B cell (primary cell): Measurements from ENCODE around the gene TEDC2. TPM values are rescaled to one million over a fixed set of nuclear protein-coding genes. Genes with fewer than 3 reads are reported as not detected.

ENCODE experiments used
- ATAC-seq: fragments of 200-7000 bp; cut with Tn5 transposase; one replicate; pipeline ENCODE4 v1.10.0; 2021; ENCODE audit warnings: low read depth, mild to moderate bottlenecking, moderate number of reproducible peaks, moderate library complexity
- CTCF ChIA-PET: fragments of 350-600 bp; sonication (Branson Sonifier 250); formaldehyde crosslinking; loops from one replicate; lab custom pipeline; 2021; ENCODE audit warnings: antibody characterized with exemption, inconsistent platforms; lab: Charles Lee
- POLR2A ChIA-PET: fragments of 350-600 bp; sonication (Branson Sonifier 250); formaldehyde crosslinking; loops from one replicate; lab custom pipeline; 2021; ENCODE audit warnings: antibody characterized with exemption; lab: Charles Lee
- DNase-seq: peaks from one replicate; pipeline ENCODE4 v3.0.0; 2013
- H2AFZ ChIP-seq: 2 replicates; pipeline ENCODE4 v1.6.1; 2012; ENCODE audit warnings: mild to moderate bottlenecking, low read depth, low read length; ENCODE audit not compliant: insufficient read depth, poor library complexity, severe bottlenecking
- H3K27ac ChIP-seq, 2 donors: 1 replicate in 1 of 2; 2 replicates in 1 of 2; pipeline ENCODE4 v1.5.1; 2012 to 2013; ENCODE audit warnings: low read length in 2 of 2, mild to moderate bottlenecking in 2 of 2, moderate library complexity in 1 of 2
- H3K27me3 ChIP-seq, 4 experiments: fragments of 200-600 bp in 1 of 4; sonication (generic) in 1 of 4; replicated peaks in 1 of 4; 1 replicate in 2 of 4; 2 replicates in 2 of 4; pipeline versions ENCODE4 v1.6.1 to v1.7.0; 2013 to 2016; ENCODE audit warnings: low read length in 3 of 4, mild to moderate bottlenecking in 2 of 4, mixed read lengths in 1 of 4, moderate library complexity in 1 of 4; ENCODE audit not compliant: insufficient read depth in 4 of 4, control insufficient read depth in 3 of 4; ENCODE audit errors: control extremely low read depth in 1 of 4
- H3K36me3 ChIP-seq, 2 experiments: replicated peaks in 1 of 2; 1 replicate in 1 of 2; 2 replicates in 1 of 2; pipeline versions ENCODE4 v1.6.1 to v1.7.1; 2013; ENCODE audit warnings: low read length in 1 of 2; ENCODE audit not compliant: insufficient read depth in 2 of 2, control insufficient read depth in 1 of 2; ENCODE audit errors: control extremely low read depth in 1 of 2, extremely low read depth in 1 of 2
- H3K4me1 ChIP-seq, 2 donors: fragments of 200-600 bp in 1 of 2; sonication (generic) in 1 of 2; 1 replicate in 1 of 2; 2 replicates in 1 of 2; pipeline versions ENCODE4 v1.5.1 to v1.6.1; 2013 to 2017; ENCODE audit warnings: low read length in 2 of 2; ENCODE audit not compliant: control insufficient read depth in 2 of 2, insufficient read depth in 2 of 2
- H3K4me2 ChIP-seq: replicated peaks from 2 replicates; pipeline ENCODE3; 2012; ENCODE audit warnings: mild to moderate bottlenecking, low read depth, low read length; ENCODE audit not compliant: poor library complexity, severe bottlenecking
- H3K4me3 ChIP-seq, 5 experiments: fragments of 200-600 bp in 1 of 5; sonication (generic) in 1 of 5; 1 replicate in 3 of 5; 2 replicates in 2 of 5; pipeline versions ENCODE4 v1.5.1 to v1.7.0; 2011 to 2016; ENCODE audit warnings: low read length in 4 of 5, mild to moderate bottlenecking in 4 of 5, low read depth in 2 of 5, control low read depth in 1 of 5, moderate library complexity in 1 of 5; ENCODE audit not compliant: insufficient read depth in 1 of 5; ENCODE audit errors: control extremely low read depth in 1 of 5, extremely low read depth in 1 of 5
- H3K79me2 ChIP-seq: fragments of 200-600 bp; sonication (generic); one replicate; pipeline ENCODE4 v1.6.0; 2016; ENCODE audit warnings: low read length; ENCODE audit not compliant: control insufficient read depth, insufficient read depth
- H3K9ac ChIP-seq: fragments of 200-600 bp; sonication (generic); 2 replicates; pipeline ENCODE4 v1.6.1; 2017; ENCODE audit warnings: mild to moderate bottlenecking, low read length, moderate library complexity
- H3K9me3 ChIP-seq, 3 donors: one replicate each; pipeline versions ENCODE4 v1.6.1 to v1.7.1; 2013; ENCODE audit warnings: low read length in 2 of 3; ENCODE audit not compliant: control insufficient read depth in 2 of 3, insufficient read depth in 1 of 3; ENCODE audit errors: control extremely low read depth in 1 of 3
- H4K20me1 ChIP-seq: 2 replicates; pipeline ENCODE4 v1.6.0; 2012; ENCODE audit warnings: mild to moderate bottlenecking, low read length; ENCODE audit not compliant: insufficient read depth, control insufficient read depth, poor library complexity, severe bottlenecking
- H3K27ac Mint-ChIP-seq: one replicate; pipeline ENCODE4 v1.8.0; 2021; ENCODE audit warnings: mixed read lengths
- H3K27me3 Mint-ChIP-seq: one replicate; pipeline ENCODE4 v1.8.0; 2021; ENCODE audit warnings: mixed read lengths
- H3K4me1 Mint-ChIP-seq: one replicate; pipeline ENCODE4 v1.8.0; 2021; ENCODE audit warnings: mixed read lengths
- H3K4me3 Mint-ChIP-seq: one replicate; pipeline ENCODE4 v1.8.0; 2021; ENCODE audit warnings: mixed read lengths
- H3K9me3 Mint-ChIP-seq: one replicate; pipeline ENCODE4 v1.8.0; 2022; ENCODE audit warnings: mixed read lengths; ENCODE audit not compliant: insufficient read depth
- EZH2 ChIP-seq: IDR thresholded peaks from 2 replicates; pipeline ENCODE4 v1.6.1; 2012; ENCODE audit warnings: borderline replicate concordance, low read depth, mild to moderate bottlenecking, moderate library complexity, low read length; ENCODE audit not compliant: insufficient read depth, poor library complexity, severe bottlenecking
- WGBS: methylation state at CpG from one replicate; pipeline ENCODE4 v1.1.5; 2013; ENCODE audit warnings: missing lambda C conversion rate; ENCODE audit not compliant: insufficient coverage; 5-methylcytosine and 5-hydroxymethylcytosine counted together
- intact Hi-C: fragments of 100-400 bp; cut with micrococcal nuclease; formaldehyde crosslinking; loops from one replicate; pipeline ENCODE4 v1.10.0; 2022
- polyA plus RNA-seq: library from polyadenylated mRNA; depleted of rRNA; stranded (reverse); fragments of >200 nt; gene quantifications from 2 replicates; pipeline ENCODE4 v1.2.3, GENCODE V29; 2012
- total RNA-seq, 2 donors: library from RNA; stranded (reverse); fragments of 120-200 nt in 1 of 2; gene quantifications; 1 replicate in 1 of 2; 2 replicates in 1 of 2; pipeline versions ENCODE4 v1.2.3 to v1.2.4, GENCODE V29; 2013 to 2022
- TF ChIP-seq, protein P1 (sequence below): fragments of 200-600 bp; IDR thresholded peaks from one replicate; pipeline ENCODE4 v1.8.0; 2022; ENCODE audit warnings: antibody characterized with exemption, mild to moderate bottlenecking

Gene TEDC2
- total and polyA plus RNA-seq, 2 donors (not counting 1 experiment from before 2014, with no cell fraction given), result 1.1 to 2.9 TPM

DNA sequence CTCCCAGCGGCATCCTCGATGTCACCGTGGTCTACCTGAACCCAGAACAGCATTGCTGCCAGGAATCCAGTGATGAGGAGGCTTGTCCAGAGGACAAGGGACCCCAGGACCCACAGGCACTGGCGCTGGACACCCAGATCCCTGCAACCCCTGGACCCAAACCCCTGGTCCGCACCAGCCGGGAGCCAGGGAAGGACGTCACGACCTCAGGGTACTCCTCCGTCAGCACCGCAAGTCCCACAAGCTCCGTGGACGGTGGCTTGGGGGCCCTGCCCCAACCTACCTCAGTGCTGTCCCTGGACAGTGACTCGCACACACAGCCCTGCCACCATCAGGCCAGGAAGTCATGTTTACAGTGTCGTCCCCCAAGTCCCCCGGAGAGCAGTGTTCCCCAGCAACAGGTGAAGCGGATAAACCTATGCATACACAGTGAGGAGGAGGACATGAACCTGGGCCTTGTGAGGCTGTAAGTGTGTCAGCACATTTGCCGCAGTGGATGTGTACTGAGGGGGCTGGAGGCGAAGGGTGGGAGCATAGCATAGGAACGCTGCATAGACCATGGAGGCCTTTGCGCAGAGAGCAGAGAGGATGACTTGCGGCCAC lies 3.3 kb upstream of the TEDC2 start:
- WGBS, result 97% methylated on average over 21 of the region's 21 CpGs
- no peak overlapping the region for H3K27ac ChIP-seq
- peaks cover 0 to 12% of the 10 kb centered on the region in 2 experiments for H3K36me3 ChIP-seq
- peak overlapping the region; percentile 61 for H3K27ac Mint-ChIP-seq
- peaks cover 0 to 2% (median 0%) of the 10 kb centered on the region in 3 donors for H3K9me3 ChIP-seq
- no peak overlapping the region for H3K4me2 ChIP-seq
- ATAC-seq, result no peak
- CTCF ChIA-PET, result no interaction called here
- no peak overlapping the region for H3K9ac ChIP-seq
- peaks cover 6% of the 10 kb centered on the region for H3K4me1 Mint-ChIP-seq
- no peaks in the 10 kb centered on the region for H3K27me3 Mint-ChIP-seq
- POLR2A ChIA-PET, result no interaction called here
- no peak overlapping the region for H3K4me3 ChIP-seq
- H4K20me1 ChIP-seq, result no peaks in the 10 kb centered on the region
- no peak for DNase-seq
- H3K4me3 Mint-ChIP-seq, result no peak overlapping the region
- H2AFZ ChIP-seq, result no peak overlapping the region
- peaks cover 10 to 16% of the 10 kb centered on the region in 2 donors for H3K4me1 ChIP-seq
- intact Hi-C loops, result no loop called here
- no peak for TF ChIP-seq EZH2
- TF ChIP-seq, protein P1, sequence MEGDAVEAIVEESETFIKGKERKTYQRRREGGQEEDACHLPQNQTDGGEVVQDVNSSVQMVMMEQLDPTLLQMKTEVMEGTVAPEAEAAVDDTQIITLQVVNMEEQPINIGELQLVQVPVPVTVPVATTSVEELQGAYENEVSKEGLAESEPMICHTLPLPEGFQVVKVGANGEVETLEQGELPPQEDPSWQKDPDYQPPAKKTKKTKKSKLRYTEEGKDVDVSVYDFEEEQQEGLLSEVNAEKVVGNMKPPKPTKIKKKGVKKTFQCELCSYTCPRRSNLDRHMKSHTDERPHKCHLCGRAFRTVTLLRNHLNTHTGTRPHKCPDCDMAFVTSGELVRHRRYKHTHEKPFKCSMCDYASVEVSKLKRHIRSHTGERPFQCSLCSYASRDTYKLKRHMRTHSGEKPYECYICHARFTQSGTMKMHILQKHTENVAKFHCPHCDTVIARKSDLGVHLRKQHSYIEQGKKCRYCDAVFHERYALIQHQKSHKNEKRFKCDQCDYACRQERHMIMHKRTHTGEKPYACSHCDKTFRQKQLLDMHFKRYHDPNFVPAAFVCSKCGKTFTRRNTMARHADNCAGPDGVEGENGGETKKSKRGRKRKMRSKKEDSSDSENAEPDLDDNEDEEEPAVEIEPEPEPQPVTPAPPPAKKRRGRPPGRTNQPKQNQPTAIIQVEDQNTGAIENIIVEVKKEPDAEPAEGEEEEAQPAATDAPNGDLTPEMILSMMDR, result no peak
- H3K27me3 ChIP-seq, result no peaks in the 10 kb centered on the region
- no peaks in the 10 kb centered on the region for H3K79me2 ChIP-seq
- no peaks in the 10 kb centered on the region for H3K9me3 Mint-ChIP-seq

DNA sequence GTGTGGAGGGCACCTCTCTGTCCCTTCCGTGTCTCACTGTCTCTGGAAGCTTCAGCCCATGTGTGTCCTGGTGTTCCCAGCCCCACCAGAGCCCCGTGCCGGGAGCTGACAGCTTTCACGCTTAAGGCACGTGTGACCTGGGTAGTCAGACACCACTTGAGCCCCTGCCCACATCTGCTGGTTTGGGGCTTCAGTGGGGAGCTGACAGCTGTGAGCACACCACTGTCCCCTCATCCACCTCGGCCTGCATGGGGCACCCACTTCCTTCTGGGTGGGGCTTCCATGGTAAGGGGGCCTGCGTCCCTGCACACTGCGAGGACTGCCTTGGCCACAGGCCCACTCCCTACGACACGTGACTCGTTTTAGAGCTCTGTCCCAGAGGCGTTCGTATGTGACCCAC lies 2.6 kb upstream of the TEDC2 start:
- no peaks in the 10 kb centered on the region for H3K27me3 Mint-ChIP-seq
- H3K4me3 Mint-ChIP-seq, result no peak overlapping the region
- WGBS, result 93% methylated on average over 13 of the region's 13 CpGs
- TF ChIP-seq, protein P1, result no peak
- TF ChIP-seq EZH2, result no peak
- H3K9me3 Mint-ChIP-seq, result no peaks in the 10 kb centered on the region
- ATAC-seq, result no peak
- Histone ChIP-seq H4K20me1 (no peaks in the 10 kb centered on the region), H3K4me1 (peaks cover 10 to 16% of the 10 kb centered on the region in 2 donors), H3K9ac (no peak overlapping the region), H3K27ac (no peak overlapping the region), H3K79me2 (no peaks in the 10 kb centered on the region), H3K4me3 (no peak overlapping the region), H3K36me3 (peaks cover 0 to 12% of the 10 kb centered on the region in 2 experiments), H3K27me3 (no peaks in the 10 kb centered on the region), H3K4me2 (no peak overlapping the region), H3K9me3 (peaks cover 0 to 2% (median 0%) of the 10 kb centered on the region in 3 donors), H2AFZ (no peak overlapping the region)
- H3K4me1 Mint-ChIP-seq, result peaks cover 6% of the 10 kb centered on the region
- intact Hi-C loops, result no loop called here
- CTCF ChIA-PET, result interaction anchor here (0.6 kb wide), 1 partner anchor 60 kb away, joined by 3 read pairs; no protein-coding TSS in a partner anchor
- POLR2A ChIA-PET, result no interaction called here
- DNase-seq, result no peak
- no peak overlapping the region for H3K27ac Mint-ChIP-seq
